Stimulated activated CD4-positive, alpha-beta T cell treated with anti-CD3 and anti-CD28 coated beads, Interleukin-4, amount 100 ng/mL, for 48 hours (primary cell): ENCODE results near the gene RPL22.

Experiments used
- DNase-seq, 2 donors: peaks; one replicate each; pipeline ENCODE4 v3.0.0-alpha.2; 2020; ENCODE audit warnings: low read depth in 2 of 2

RPL22 gene

DNA sequence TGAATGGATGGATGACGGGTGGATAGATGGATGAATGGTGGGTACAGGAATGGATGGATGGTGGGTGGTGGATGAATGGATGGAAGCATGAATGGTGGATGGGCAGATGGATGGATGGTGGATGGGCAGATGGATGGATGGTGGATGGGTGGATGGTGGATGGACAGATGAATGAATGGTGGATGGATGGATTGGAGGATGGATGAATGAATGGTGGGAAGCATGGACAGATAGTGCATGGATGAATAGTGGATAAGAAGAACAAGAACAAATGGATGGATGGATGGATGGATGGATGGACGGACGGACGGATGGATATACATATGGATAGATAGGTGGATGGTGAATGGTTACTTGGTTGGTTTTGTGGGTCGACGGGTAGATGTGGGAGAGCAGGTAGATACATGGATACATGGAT is 24.0 kb downstream of the RPL22 start:
- DNase-seq, result no peak

DNA sequence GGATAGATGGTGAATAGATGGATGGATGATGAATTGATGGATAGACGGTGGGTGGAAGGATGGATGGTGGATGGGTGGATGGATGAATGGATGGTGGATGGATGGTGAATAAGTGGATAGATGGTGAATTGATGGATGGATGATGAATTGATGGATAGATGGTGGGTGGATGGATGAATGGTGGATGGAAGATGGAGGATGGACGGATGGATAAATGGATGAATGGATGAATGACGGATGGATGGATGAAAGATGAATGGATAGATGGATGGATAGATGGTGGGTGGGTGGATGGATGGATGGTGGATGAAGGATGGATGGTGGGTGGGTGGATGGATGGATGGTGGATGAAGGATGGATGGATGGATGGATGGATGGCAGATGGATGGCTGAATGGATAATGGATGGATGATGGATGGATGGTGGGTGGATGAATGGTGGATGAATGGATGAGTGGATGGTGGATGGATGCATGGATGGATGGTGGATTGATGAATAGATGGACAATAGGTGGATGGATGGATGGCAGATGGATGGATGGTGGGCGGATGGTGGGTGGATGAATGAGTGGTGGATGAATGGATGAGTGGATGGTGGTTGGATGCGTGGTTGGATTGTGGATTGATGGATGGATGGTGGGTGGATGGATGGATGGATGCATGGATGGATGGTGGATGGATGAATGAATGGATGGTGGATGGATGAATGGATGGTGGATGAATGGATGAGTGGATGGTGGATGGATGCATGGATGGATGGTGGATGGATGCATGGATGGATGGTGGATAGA is 24.6 kb downstream of the RPL22 start:
- no peak for DNase-seq

DNA sequence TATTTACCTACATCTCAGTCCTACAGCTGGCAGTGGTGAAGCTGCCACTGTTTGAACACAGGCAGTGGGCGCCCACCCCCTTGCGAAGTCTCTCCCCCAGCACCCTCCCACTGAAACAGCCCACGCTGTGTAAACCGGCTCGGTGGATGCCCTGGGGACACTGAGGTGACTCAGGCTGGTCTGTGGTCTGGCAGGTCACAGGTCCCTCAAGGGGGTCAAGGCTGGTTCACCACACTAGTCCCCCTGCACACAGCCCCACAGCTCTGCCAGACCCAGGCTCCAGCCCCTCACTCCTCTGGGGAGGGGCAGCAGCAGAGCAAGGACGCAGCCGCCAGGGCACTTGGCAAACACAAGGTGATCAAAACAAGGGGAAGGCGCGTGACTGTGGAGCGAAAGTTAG is 26.8 kb downstream of the RPL22 start:
- no peak for DNase-seq

DNA sequence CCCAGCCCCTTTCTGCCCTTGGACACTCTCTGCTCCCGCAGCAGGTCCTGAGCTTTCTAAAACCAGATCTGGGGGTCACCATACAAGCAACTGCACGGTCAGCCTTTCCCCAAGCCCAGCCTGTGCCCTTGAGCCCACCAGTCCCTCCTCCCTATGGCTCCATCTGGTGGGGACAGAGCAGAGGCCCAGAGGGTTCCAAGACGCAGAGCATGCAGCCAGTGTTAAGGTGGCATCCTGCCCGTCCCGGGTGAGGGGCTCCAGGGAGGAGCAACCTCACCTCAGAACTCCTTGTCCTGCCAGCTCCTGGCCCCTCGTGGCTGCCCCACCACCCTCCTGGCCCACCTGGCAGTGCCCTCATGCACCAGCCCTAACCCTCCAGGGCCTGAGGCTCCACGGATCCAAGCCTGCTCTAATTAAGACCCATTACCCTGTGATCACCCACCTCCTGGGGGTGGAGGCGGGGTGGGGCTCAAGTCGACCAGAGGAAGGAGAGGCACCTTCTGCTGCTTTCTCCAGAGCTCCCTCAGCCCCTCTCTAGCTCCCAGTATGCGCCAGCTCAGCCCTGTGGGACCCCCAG is 27.8 kb downstream of the RPL22 start:
- DNase-seq, result no peak

DNA sequence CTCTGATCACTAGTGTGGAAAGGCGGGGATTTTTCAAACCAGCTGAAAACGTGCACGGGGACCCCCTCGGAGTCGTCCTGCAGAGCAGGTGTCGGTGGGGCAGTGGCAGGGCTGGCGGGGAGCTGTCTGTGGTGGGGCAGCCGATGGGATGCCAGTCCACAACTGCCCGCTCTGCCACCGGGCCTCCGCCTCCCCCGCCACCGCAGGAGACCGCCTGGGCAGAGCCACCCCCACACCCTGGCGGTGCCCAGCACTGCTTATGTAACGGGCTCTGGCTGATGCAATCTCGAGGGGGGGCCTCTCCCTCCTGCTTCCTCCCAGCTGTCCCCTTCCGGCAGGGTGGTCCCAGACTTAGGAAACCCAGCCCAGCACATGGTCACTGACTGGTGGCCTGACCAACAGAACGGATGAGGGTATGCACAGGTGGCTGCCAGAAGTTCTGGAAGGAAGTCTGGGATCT is 28.6 kb downstream of the RPL22 start:
- DNase-seq, result no peak

DNA sequence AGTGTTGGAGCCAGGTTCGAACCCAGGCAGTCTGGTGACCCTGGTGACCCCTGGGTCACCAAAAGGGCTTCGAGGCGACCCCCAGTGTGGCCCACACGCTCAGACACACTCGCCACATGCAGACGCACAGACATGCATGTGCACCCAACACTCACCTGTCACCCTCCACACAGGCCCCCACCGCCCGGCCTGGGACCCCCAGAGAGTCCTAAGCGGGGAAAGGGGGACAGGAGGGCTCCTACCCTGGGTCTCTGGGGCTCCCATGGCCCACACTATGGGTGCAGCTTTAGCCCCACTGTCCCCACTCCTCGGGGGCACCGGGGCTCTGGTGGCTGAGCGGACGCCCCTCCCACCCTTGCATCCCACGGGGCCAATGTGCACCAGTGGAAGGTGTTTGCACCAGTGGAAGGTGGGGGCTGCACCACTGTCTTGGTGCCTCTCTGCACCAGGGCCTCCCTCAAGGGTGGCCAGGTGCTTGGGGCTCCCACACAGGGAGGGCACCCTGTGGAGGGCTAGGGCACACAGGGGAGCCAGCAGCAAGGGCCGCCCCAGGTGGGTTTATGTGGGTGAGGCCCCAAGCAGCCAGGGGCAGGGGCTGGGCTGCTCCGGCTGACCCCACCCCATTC is 29.2 kb downstream of the RPL22 start:
- no peak for DNase-seq

DNA sequence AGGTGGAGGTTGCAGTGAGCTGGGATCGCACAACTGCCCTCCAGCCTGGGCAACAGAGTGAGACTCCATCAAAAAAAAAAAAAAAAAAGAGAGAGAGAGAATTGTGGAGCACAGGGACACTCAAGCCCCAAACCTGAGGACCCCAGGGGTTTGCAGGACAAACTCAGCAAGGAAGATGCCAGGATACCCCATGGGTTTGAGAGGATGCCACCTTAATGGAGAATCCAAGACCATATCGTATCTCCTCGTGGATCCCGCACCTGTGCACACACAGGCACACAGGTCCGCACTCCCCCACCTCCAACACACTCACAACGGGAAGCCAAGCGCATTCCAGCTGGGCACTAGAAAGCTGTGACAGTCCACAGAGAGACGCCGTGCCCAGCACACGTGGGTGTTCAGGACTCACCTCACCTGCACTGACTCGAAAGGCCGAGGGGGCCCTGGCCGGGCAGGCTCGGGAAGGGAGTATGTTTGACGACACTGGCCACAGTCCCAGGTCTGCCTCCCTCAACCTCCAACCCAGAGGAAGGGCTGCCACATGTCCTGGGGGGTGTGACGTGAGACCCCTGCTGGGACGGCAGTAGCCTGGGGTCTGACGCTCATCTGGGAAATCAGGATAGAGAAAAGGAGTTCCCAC is 30.3 kb downstream of the RPL22 start:
- no peak for DNase-seq

DNA sequence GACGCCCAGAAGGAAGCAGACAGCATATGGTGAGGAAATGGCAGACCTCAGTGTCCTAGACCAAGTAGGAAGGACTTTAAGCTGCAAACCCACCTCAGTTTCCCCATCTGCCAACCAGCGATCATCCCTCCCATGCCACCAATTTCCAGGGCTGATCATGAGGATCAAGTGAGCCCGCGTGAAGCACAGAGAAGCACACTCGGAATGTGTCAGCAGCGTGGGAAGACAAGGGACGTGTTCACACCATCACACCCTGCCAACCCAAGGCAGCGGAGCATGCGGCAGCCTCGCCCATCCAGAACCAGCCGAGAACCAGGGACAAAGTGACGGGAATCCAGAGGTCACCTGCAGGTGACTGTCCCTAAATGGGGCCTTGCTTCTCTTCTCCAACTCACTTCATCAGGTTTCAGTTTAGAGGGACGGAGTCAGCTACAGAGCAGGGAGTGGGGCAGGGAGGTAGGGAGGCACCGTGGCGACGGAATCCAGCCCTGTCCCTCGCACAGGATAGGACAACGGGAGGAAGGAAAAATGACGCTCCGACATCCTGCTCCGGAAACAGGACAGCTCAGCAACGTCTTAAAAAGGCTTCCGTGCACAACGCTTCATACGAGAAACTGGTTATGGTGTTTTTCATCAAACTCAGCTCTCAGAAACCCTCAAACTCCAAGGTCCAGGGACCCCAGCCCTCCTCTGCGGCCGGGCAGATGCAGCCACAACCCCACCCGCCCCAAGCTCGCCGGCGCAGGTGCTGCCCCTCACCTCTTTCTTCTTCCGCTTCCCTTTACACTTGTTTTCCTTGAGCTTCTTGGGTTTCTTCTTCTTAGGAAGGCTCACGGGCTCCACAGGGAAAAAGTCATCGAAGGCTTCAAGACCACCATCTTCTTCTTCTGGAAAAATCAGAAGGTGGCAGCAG is 31.7 kb downstream of the RPL22 start:
- DNase-seq, result no peak

DNA sequence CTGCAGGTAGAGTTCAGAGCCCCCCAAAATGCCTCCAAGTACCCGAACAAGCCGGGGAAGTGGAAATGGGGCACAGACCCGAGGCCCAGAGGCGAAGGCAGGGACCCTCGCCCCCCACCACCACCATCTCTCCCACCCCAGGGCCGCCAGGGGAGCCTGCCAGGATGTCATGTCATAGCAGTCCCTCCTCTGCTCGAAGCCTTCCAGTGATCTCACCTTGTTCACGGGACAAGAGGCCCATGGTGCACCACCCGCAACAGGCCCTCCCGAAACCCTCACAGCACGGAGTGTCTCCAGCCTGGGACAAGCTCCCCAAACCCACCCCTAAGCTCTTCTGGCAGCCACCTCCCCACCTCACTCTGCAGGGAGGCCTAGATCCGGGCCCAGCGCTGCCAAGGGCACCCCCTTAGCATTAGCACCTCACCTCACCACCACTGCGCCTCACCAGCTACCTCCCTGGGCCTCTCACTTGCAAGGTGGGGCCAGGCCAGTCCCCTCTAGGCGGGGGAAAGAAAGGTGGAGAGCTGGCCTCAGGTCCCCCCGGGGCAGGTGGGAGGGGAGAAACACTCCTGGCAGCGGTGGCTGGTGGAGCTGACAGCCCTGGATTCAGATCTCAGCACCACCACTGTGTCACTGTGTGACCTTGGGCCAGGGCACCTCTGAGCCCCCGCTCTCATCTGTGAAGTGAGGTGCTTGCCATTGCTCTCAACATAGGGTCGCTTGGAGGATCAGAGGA is 32.6 kb downstream of the RPL22 start:
- DNase-seq, result no peak

DNA sequence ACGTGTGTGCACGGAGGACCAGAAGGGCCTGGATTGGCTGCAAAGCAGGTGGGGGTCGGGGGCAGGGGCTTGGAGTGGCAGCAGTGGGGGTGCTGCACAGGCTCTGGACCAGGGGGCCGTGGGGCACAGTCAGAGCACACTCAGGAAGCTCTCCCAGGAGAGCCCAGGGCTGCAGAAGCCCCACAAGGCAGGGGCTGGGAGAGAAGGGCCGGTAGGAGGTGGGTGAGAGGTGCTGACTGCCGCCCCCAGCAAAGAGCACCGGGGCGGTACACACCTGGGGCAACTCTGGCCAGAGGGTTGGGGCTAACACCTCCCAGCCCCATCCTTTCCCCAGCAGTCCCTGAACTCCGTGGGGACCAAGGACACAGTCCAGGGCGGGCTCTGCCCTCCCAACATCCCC is 33.2 kb downstream of the RPL22 start:
- DNase-seq, result no peak

DNA sequence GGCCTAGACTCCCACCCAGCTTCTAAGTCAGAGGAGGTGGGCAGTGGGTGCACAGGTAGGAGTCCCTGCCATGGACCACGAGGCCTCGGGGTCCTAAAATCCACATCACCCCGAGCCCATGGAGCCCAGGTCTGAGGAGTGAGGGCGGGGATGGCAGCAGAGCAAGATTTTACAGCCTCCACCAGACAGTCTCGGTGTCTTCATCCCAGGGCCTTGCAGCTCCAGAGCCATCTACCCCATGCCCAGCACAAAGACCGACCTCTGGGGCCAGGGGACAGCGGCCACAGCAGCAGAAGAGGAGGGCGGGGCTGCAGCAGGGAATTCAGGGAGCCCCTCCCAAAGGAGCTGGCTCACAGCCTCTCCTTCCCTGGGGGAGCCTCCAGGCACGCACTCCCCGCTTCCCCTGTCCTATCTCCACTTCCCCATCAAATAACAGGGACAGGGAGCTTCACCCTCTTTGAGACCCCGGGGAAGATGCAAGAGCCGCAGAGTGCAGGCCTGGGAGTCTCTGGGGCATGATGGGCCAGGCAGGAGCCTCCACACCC is 33.9 kb downstream of the RPL22 start:
- DNase-seq, result no peak

DNA sequence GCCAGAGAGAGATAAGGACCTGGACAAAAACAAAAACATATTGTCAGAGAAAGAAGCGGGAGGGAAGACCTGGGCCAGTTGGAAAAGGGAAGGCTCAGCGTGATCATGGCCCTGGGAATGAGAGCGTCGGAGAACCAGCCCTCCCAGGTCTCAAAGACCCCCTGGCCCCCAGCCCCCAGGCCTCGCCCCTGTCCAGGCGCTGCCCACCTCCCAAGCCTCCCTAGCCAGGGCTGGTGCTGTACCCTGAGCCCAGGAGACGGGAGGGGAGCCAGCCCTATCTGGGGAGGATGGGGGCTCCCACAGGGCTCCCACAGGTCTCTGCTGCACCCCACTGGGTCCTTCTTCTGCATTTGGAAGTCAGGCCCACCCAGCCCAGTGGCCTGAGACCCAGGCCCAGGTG is 34.4 kb downstream of the RPL22 start:
- no peak for DNase-seq

DNA sequence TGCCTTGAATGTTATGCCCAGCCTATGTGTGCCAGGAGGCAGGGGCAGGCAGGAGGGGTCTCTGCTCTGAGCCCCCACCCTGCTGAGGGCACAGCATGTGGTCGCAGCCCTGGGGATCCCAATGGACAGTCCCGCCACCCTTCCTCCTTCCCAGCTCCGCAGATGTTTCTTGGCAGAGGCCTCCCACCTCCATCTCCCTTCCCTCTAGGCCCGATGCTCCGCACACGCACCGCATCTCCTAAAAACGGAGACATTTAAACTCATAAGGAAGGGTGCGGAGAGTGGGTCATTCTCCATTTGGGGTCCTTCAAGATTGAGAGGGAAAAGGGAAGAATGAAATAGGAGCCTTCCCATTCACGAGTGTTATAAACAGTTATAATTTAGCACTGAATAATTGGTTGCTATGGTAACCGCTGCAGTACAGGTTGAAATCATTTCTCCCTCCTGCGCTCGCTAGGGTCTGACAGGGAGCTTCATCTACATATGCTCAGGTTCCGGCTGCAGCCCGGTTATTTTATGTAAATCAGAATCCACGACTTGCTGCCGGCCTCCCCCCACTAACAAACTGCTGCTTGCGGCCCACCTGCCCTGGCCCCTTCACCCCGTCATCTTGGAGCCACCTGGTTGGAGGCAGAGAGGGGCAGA is 35.3 kb downstream of the RPL22 start:
- no peak for DNase-seq

DNA sequence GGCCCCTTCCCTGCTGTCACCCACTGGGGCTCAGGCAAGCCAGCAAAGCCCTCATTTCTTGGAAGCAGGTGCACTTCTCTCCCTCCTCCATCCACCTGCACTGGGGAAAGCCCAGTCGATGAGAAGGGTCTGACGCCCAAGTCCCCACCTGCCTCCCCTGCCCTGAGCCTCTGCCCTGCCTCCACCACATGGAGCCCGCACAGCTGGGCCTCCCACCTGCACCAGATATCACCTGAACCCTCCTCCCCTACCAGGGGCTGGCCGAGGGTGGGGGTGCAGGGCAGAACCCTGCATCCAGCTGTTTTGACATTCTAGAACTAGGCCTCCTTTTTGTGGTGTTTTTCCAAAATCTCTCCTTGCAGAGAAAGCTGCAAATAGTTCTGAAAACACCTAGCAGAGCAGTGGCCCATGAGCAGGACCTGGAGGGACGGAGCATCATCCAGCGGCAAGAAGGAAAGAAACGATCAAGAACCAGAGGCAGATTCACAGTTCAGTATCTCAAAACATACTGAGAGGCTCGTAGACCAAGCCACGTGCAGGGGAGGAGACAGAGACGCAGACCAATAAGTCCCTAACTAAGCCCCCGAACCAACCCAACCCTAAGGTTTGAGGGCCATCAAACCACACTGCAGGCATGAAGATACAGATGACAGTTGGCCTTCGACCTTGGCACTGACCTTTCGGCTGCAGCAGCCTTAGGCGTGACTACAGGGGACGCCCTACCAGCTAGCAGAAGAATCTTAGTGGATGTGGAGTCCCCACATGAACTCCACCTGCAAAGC is 36.0 kb downstream of the RPL22 start:
- no peak for DNase-seq

DNA sequence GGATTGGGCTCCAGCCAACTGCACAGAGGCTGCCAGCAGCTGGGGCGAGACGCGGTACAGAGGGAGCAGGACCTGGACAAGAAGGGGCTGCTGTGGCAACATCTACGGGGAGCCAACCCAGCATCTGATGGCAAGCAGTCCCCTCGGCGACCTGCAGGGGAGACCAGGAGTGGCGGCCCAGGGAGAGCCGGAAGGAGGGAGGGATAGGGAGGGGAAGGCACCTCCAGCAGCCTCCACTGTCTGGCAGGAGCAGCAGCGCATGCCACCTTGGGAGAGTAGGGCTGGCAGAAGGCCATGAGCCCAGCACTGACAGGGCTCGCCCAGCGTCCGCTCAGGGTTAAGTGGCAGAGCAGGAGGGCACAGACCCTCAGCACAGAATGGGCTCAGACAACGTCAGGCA is 36.6 kb downstream of the RPL22 start:
- DNase-seq, result no peak

DNA sequence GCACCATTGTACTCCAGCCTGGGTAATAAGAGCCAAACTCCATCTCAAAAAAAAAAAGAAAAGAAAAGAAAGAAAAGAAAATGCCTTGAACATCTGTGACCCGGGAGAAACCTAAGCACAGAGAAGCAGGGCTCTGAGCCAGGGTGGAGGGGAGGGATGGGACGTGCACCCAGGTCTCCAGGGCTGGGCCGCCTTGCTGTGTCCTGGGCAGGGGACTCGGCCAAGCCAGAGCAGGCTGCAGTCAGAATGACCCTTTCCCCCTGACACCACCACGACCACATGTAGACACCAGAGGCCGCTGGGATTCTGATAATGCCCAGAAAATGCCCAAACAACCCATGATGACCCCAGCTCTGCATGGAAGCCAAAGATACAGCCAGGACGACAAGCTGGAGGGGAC is 37.1 kb downstream of the RPL22 start:
- DNase-seq, result no peak

DNA sequence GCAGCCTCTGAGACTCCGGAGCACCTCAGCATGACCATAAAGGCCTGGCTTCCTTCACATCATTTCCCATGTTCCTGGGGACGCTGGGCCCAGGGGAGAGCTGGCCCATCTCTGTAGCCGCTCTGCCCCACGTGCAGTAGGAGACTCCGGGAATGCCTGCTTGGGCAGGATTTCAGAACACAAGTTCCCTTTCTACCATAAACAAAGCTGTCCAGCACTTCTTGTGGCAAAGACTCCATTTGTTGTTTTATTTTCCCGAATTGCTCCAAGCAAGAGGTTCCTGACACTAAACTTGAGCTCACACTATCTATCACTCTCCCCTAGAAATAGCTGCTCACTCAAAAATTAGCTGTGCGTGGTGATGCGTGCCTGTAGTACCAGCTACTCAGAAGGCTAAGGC is 41.2 kb downstream of the RPL22 start:
- no peak for DNase-seq

DNA sequence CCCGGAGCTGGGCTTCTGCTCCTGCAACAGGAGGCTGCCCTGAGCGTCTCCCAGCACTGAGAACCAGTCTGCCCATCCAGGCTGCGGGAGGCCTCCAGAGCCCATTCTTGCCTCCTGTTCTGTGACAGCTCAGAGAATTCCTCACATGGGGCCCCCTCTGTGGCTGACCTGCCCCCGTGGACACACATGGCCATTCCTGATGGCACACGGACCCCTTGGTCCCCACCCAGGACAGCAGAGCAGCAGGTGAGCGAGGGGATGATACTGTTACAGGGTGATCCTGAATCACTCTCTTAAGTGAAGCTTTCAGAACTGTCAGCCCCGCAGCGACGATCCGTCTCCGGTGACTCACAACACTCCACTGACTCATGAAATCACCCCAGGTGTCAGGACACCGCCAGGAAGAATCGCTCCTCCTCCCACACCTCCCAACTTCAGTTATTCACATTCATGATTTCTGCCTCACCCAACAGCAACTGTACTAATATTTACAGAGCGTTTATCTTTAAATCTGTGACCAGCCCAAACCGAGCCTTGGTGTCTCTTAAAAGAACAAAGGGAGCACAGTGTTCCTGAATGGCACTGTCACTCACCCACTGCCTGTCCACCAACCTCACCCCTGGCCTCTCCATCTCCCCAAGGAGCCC is 41.7 kb downstream of the RPL22 start:
- peak; percentile 32 to 42 for DNase-seq

DNA sequence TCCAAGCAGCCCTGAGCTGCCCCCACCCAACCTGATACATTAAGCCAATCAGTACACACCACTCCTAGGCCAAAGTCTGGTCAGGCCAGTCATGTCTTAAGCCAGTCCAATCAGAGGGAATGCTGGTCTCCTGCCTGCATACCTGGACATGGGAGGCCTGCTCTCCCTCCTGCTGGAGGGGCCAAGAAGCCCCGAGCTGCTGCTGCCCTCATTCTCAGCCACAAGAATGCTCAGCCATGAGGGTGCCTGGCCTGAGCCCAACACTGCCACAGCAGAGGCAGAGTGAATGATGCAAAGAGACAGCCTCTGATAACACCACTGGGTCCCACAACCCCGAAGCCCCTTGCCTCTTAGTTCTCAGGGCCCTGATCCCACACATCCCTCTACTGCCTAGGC is 42.3 kb downstream of the RPL22 start:
- no peak for DNase-seq
